WTC11 (cell line): ENCODE measurements around the gene YEATS2.

Source experiments
- CBFB ChIP-seq: sonication (generic); formaldehyde crosslinking; IDR thresholded peaks from 2 replicates; pipeline ENCODE4 v1.8.1; 2022; ENCODE audit warnings: mild to moderate bottlenecking, low read depth, missing genetic modification reagents
- E2F1 ChIP-seq: sonication (generic); formaldehyde crosslinking; IDR thresholded peaks from 2 replicates; pipeline ENCODE4 v1.8.0; 2022; ENCODE audit warnings: mild to moderate bottlenecking, missing genetic modification reagents
- ERG ChIP-seq: fragments of 250-450 bp; sonication (Bioruptor Pico); IDR thresholded peaks from 2 replicates; pipeline ENCODE4 v1.8.0; 2021; ENCODE audit warnings: mild to moderate bottlenecking
- JUN ChIP-seq: sonication (generic); formaldehyde crosslinking; IDR thresholded peaks from 2 replicates; pipeline ENCODE4 v1.8.0; 2023; ENCODE audit warnings: mild to moderate bottlenecking, missing genetic modification reagents
- NFE2L1 ChIP-seq: sonication (generic); formaldehyde crosslinking; IDR thresholded peaks from 2 replicates; pipeline ENCODE4 v1.8.1; 2023; ENCODE audit warnings: missing genetic modification reagents
- NFYB ChIP-seq: sonication (generic); formaldehyde crosslinking; conservative IDR thresholded peaks from 2 replicates; pipeline ENCODE4 v1.8.0; 2022; ENCODE audit warnings: low read depth, missing genetic modification reagents
- NR3C1 ChIP-seq: sonication (generic); formaldehyde crosslinking; conservative IDR thresholded peaks from 2 replicates; pipeline ENCODE4 v1.8.1; 2023; ENCODE audit warnings: low read depth, mild to moderate bottlenecking, missing genetic modification reagents
- RORB ChIP-seq: fragments of 250-450 bp; sonication (Bioruptor Pico); IDR thresholded peaks from 2 replicates; pipeline ENCODE4 v1.9.0; 2021; ENCODE audit warnings: mild to moderate bottlenecking
- SMAD3 ChIP-seq: sonication (generic); formaldehyde crosslinking; IDR thresholded peaks from 2 replicates; pipeline ENCODE4 v1.8.0; 2022; ENCODE audit warnings: missing genetic modification reagents, mild to moderate bottlenecking, borderline replicate concordance
- ZNF425 ChIP-seq: fragments of 250-450 bp; sonication (Bioruptor Pico); conservative IDR thresholded peaks from 2 replicates; pipeline ENCODE4 v1.9.0; 2021; ENCODE audit warnings: mild to moderate bottlenecking
- TF ChIP-seq, protein P1 (sequence below): fragments of 200-600 bp; IDR thresholded peaks from 2 replicates; pipeline ENCODE4 v1.8.0; 2022; ENCODE audit warnings: antibody characterized with exemption
- TF ChIP-seq, protein P2 (sequence below): sonication (generic); formaldehyde crosslinking; IDR thresholded peaks from 2 replicates; pipeline ENCODE4 v1.8.1; 2023; ENCODE audit warnings: mild to moderate bottlenecking, moderate library complexity, missing genetic modification reagents

DNA sequence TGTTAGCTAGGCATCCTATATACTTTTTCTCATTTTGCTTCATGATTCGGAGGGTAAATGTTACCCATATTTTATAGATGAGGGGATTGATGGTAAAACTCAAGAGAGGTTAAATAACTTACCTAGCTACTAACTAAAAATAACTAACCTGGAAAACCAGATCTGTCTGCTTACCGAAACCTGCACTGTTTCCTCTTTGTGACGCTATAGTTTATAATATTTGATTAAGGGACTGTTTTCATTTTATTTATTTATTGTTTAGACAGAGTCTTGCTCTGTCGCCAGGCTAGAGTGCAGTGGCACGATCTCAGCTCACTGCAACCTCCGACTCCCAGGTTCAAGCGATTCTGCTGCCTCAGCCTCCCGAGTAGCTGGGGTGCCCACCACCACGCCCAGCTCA is 71.9 kb downstream of the YEATS2 start:
- TF ChIP-seq, protein P1, sequence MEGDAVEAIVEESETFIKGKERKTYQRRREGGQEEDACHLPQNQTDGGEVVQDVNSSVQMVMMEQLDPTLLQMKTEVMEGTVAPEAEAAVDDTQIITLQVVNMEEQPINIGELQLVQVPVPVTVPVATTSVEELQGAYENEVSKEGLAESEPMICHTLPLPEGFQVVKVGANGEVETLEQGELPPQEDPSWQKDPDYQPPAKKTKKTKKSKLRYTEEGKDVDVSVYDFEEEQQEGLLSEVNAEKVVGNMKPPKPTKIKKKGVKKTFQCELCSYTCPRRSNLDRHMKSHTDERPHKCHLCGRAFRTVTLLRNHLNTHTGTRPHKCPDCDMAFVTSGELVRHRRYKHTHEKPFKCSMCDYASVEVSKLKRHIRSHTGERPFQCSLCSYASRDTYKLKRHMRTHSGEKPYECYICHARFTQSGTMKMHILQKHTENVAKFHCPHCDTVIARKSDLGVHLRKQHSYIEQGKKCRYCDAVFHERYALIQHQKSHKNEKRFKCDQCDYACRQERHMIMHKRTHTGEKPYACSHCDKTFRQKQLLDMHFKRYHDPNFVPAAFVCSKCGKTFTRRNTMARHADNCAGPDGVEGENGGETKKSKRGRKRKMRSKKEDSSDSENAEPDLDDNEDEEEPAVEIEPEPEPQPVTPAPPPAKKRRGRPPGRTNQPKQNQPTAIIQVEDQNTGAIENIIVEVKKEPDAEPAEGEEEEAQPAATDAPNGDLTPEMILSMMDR, result no peak
- TF ChIP-seq NR3C1 (CRISPR knock-in tag) (no peak), NFE2L1 (CRISPR knock-in tag) (no peak), E2F1 (CRISPR knock-in tag) (no peak), NFYB (CRISPR knock-in tag) (no peak), CBFB (CRISPR knock-in tag) (no peak), SMAD3 (CRISPR knock-in tag) (no peak), ZNF425 (CRISPR knock-in tag) (no peak), JUN (CRISPR knock-in tag) (no peak), RORB (CRISPR knock-in tag) (no peak), ERG (no peak)
- TF ChIP-seq, protein P2, sequence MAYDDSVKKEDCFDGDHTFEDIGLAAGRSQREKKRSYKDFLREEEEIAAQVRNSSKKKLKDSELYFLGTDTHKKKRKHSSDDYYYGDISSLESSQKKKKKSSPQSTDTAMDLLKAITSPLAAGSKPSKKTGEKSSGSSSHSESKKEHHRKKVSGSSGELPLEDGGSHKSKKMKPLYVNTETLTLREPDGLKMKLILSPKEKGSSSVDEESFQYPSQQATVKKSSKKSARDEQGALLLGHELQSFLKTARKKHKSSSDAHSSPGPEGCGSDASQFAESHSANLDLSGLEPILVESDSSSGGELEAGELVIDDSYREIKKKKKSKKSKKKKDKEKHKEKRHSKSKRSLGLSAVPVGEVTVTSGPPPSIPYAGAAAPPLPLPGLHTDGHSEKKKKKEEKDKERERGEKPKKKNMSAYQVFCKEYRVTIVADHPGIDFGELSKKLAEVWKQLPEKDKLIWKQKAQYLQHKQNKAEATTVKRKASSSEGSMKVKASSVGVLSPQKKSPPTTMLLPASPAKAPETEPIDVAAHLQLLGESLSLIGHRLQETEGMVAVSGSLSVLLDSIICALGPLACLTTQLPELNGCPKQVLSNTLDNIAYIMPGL (CRISPR knock-in tag), result no peak
